Gastrocnemius medialis (tissue), 4 donors: ENCODE measurements around the gene BEX3.

Source experiments
- CTCF ChIP-seq, 5 experiments: fragments of 450-650 bp in 3 of 5; fragments of 200-600 bp in 2 of 5; sonication (generic) in 2 of 5; IDR thresholded peaks in 4 of 5; conservative IDR thresholded peaks in 1 of 5; 1 replicate in 4 of 5; 2 replicates in 1 of 5; pipeline ENCODE4 v1.5.1; 2016 to 2019; ENCODE audit warnings: antibody characterized with exemption in 5 of 5, mild to moderate bottlenecking in 3 of 5, moderate library complexity in 3 of 5
- POLR2A ChIP-seq, 2 donors: fragments of 450-650 bp; IDR thresholded peaks; one replicate each; pipeline ENCODE4 v1.6.1; 2017; ENCODE audit warnings: antibody characterized with exemption in 2 of 2, mild to moderate bottlenecking in 2 of 2, moderate library complexity in 2 of 2

- TF ChIP-seq CTCF (IDR thresholded peaks at IDR 0.05 in 4 of 5, conservative IDR thresholded peaks at IDR 0.05 in 1 of 5) (no peak), POLR2A (IDR thresholded peaks at IDR 0.05) (peak in 1 of 2 donors; percentile 30)
These were observed at the start of gene BEX3 for GRCh38 chrX:103376118-103376978.
